ENCODE data around the gene NFIB. TPM values are rescaled to one million over a fixed set of nuclear protein-coding genes. Genes with fewer than 3 reads are reported as not detected.

NFIB gene
- total and polyA plus RNA-seq, 4 experiments from 2014 or later: not detected

GRCh38 chr9:14133394-14133793, 180.5 kb downstream of the NFIB start:
- Mint-ChIP-seq H3K9me3 (peaks cover 0 to 7% (median 0%) of the 10 kb centered on the region in 8 donors), H3K27me3 (no peaks in the 10 kb centered on the region), H3K27ac (no peak overlapping the region), H3K4me3 (no peak overlapping the region), H3K4me1 (no peaks in the 10 kb centered on the region), H3K36me3 (no peaks in the 10 kb centered on the region)
- ChIA-PET POLR2A (ENCODE audit: partially characterized antibody) (no interaction called here), CTCF (ENCODE audit: partially characterized antibody) (no interaction called here)
- no peaks in the 10 kb centered on the region for H3K4me1 ChIP-seq (ENCODE audit: insufficient read depth, low read length)
- no peak for DNase-seq
- H3K9me3 ChIP-seq (ENCODE audit: control insufficient read depth in 1 of 2, low read length in 2 of 2): no peaks in the 10 kb centered on the region
- intact Hi-C loops (cut with micrococcal nuclease): no loop called here
- H3K36me3 ChIP-seq (ENCODE audit: insufficient read depth, low read length): no peaks in the 10 kb centered on the region
- no peak overlapping the region for H3K27ac ChIP-seq (ENCODE audit: low read depth, low read length)
- H3K4me3 ChIP-seq (ENCODE audit: low read length in 2 of 2): no peak overlapping the region
- H3K27me3 ChIP-seq (ENCODE audit: insufficient read depth, low read length): no peaks in the 10 kb centered on the region

- Mint-ChIP-seq H3K27ac (no peak overlapping the region), H3K4me3 (no peak overlapping the region), H3K36me3 (no peaks in the 10 kb centered on the region), H3K4me1 (no peaks in the 10 kb centered on the region), H3K9me3 (peaks cover 0 to 4% (median 0%) of the 10 kb centered on the region in 8 donors), H3K27me3 (no peaks in the 10 kb centered on the region)
- intact Hi-C loops (cut with micrococcal nuclease): no loop called here
- no peak for DNase-seq
- no peak overlapping the region for H3K27ac ChIP-seq (ENCODE audit: low read depth, low read length)
- CTCF ChIA-PET (ENCODE audit: partially characterized antibody): no interaction called here
- no peaks in the 10 kb centered on the region for H3K27me3 ChIP-seq (ENCODE audit: insufficient read depth, low read length)
- POLR2A ChIA-PET (ENCODE audit: partially characterized antibody): no interaction called here
- H3K4me3 ChIP-seq (ENCODE audit: low read length in 2 of 2): no peak overlapping the region
- no peaks in the 10 kb centered on the region for H3K9me3 ChIP-seq (ENCODE audit: control insufficient read depth in 1 of 2, low read length in 2 of 2)
- no peaks in the 10 kb centered on the region for H3K4me1 ChIP-seq (ENCODE audit: insufficient read depth, low read length)
- no peaks in the 10 kb centered on the region for H3K36me3 ChIP-seq (ENCODE audit: insufficient read depth, low read length)
These were observed 181.2 kb downstream of the NFIB start for GRCh38 chr9:14132775-14133174.

- POLR2A ChIA-PET (ENCODE audit: partially characterized antibody): no interaction called here
These were observed 182.4 kb downstream of the NFIB start for GRCh38 chr9:14131356-14132088.

GRCh38 chr9:14127656-14128055, 186.3 kb downstream of the NFIB start:
- ChIA-PET POLR2A (ENCODE audit: partially characterized antibody) (interaction anchor here (0.6 kb wide), 1 partner anchor 233 kb away, joined by 3 read pairs; no protein-coding TSS in a partner anchor), CTCF (ENCODE audit: partially characterized antibody) (no interaction called here)
- no peaks in the 10 kb centered on the region for H3K27me3 Mint-ChIP-seq
- intact Hi-C loops (cut with micrococcal nuclease): no loop called here
- no peak overlapping the region for H3K4me3 ChIP-seq (ENCODE audit: low read length in 2 of 2)
- no peak for DNase-seq
- no peak overlapping the region for H3K27ac ChIP-seq (ENCODE audit: low read depth, low read length)
- H3K4me1 Mint-ChIP-seq: no peaks in the 10 kb centered on the region
- H3K27ac Mint-ChIP-seq: no peak overlapping the region
- no peaks in the 10 kb centered on the region for H3K27me3 ChIP-seq (ENCODE audit: insufficient read depth, low read length)
- H3K9me3 Mint-ChIP-seq: peaks cover 0 to 9% (median 0%) of the 10 kb centered on the region in 8 donors
- no peaks in the 10 kb centered on the region for H3K4me1 ChIP-seq (ENCODE audit: insufficient read depth, low read length)
- H3K4me3 Mint-ChIP-seq: no peak overlapping the region
- no peaks in the 10 kb centered on the region for H3K36me3 ChIP-seq (ENCODE audit: insufficient read depth, low read length)
- H3K9me3 ChIP-seq (ENCODE audit: control insufficient read depth in 1 of 2, low read length in 2 of 2): no peaks in the 10 kb centered on the region
- H3K36me3 Mint-ChIP-seq: no peaks in the 10 kb centered on the region

More at GRCh38 chr9:14131356-14132088, 182.4 kb downstream of the NFIB start:
- H3K36me3 Mint-ChIP-seq: no peaks in the 10 kb centered on the region
- Histone ChIP-seq H3K4me3 (ENCODE audit: low read length in 2 of 2) (no peak overlapping the region), H3K36me3 (ENCODE audit: insufficient read depth, low read length) (no peaks in the 10 kb centered on the region), H3K4me1 (ENCODE audit: insufficient read depth, low read length) (no peaks in the 10 kb centered on the region), H3K27ac (ENCODE audit: low read depth, low read length) (no peak overlapping the region), H3K27me3 (ENCODE audit: insufficient read depth, low read length) (no peaks in the 10 kb centered on the region), H3K9me3 (ENCODE audit: control insufficient read depth in 1 of 2, low read length in 2 of 2) (no peaks in the 10 kb centered on the region)
- H3K27me3 Mint-ChIP-seq: no peaks in the 10 kb centered on the region
- intact Hi-C loops (cut with micrococcal nuclease): no loop called here
- no peak overlapping the region for H3K27ac Mint-ChIP-seq
- H3K9me3 Mint-ChIP-seq: peaks cover 0 to 4% (median 0%) of the 10 kb centered on the region in 8 donors
- H3K4me1 Mint-ChIP-seq: no peaks in the 10 kb centered on the region
- CTCF ChIA-PET (ENCODE audit: partially characterized antibody): no interaction called here
- no peak overlapping the region for H3K4me3 Mint-ChIP-seq
- no peak for DNase-seq

GRCh38 chr9:14119694-14120514, 194.0 kb downstream of the NFIB start:
- no peak overlapping the region for H3K27ac ChIP-seq (ENCODE audit: low read depth, low read length)
- intact Hi-C loops (cut with micrococcal nuclease): no loop called here
- no peak overlapping the region for H3K27ac Mint-ChIP-seq
- H3K36me3 Mint-ChIP-seq: no peaks in the 10 kb centered on the region
- no peaks in the 10 kb centered on the region for H3K9me3 ChIP-seq (ENCODE audit: control insufficient read depth in 1 of 2, low read length in 2 of 2)
- ChIA-PET CTCF (ENCODE audit: partially characterized antibody) (no interaction called here), POLR2A (ENCODE audit: partially characterized antibody) (no interaction called here)
- peaks cover 0 to 4% (median 0%) of the 10 kb centered on the region in 8 donors for H3K9me3 Mint-ChIP-seq
- H3K4me1 ChIP-seq (ENCODE audit: insufficient read depth, low read length): no peaks in the 10 kb centered on the region
- no peak overlapping the region for H3K4me3 ChIP-seq (ENCODE audit: low read length in 2 of 2)
- H3K36me3 ChIP-seq (ENCODE audit: insufficient read depth, low read length): no peaks in the 10 kb centered on the region
- H3K27me3 Mint-ChIP-seq: no peaks in the 10 kb centered on the region
- no peaks in the 10 kb centered on the region for H3K4me1 Mint-ChIP-seq
- no peak for DNase-seq
- H3K4me3 Mint-ChIP-seq: no peak overlapping the region
- H3K27me3 ChIP-seq (ENCODE audit: insufficient read depth, low read length): no peaks in the 10 kb centered on the region

- CTCF ChIA-PET (ENCODE audit: partially characterized antibody): no interaction called here
- no peak overlapping the region for H3K27ac Mint-ChIP-seq
These were observed 201.7 kb downstream of the NFIB start for GRCh38 chr9:14112226-14112625.

GRCh38 chr9:14111696-14112095, 202.2 kb downstream of the NFIB start:
- DNase-seq: no peak
- H3K4me3 Mint-ChIP-seq: no peak overlapping the region
- no peaks in the 10 kb centered on the region for H3K36me3 Mint-ChIP-seq
- Histone ChIP-seq H3K9me3 (ENCODE audit: control insufficient read depth in 1 of 2, low read length in 2 of 2) (no peaks in the 10 kb centered on the region), H3K27me3 (ENCODE audit: insufficient read depth, low read length) (no peaks in the 10 kb centered on the region), H3K36me3 (ENCODE audit: insufficient read depth, low read length) (no peaks in the 10 kb centered on the region), H3K27ac (ENCODE audit: low read depth, low read length) (no peak overlapping the region), H3K4me1 (ENCODE audit: insufficient read depth, low read length) (no peaks in the 10 kb centered on the region), H3K4me3 (ENCODE audit: low read length in 2 of 2) (no peak overlapping the region)
- POLR2A ChIA-PET (ENCODE audit: partially characterized antibody): no interaction called here
- intact Hi-C loops (cut with micrococcal nuclease): no loop called here
- H3K27me3 Mint-ChIP-seq: no peaks in the 10 kb centered on the region
- H3K9me3 Mint-ChIP-seq: peaks cover 0 to 4% (median 0%) of the 10 kb centered on the region in 8 donors
- H3K27ac Mint-ChIP-seq: no peak overlapping the region
- CTCF ChIA-PET (ENCODE audit: partially characterized antibody): no interaction called here
- no peaks in the 10 kb centered on the region for H3K4me1 Mint-ChIP-seq

More at GRCh38 chr9:14112226-14112625, 201.7 kb downstream of the NFIB start:
- Histone ChIP-seq H3K9me3 (ENCODE audit: control insufficient read depth in 1 of 2, low read length in 2 of 2) (no peaks in the 10 kb centered on the region), H3K4me3 (ENCODE audit: low read length in 2 of 2) (no peak overlapping the region), H3K36me3 (ENCODE audit: insufficient read depth, low read length) (no peaks in the 10 kb centered on the region), H3K27ac (ENCODE audit: low read depth, low read length) (no peak overlapping the region), H3K27me3 (ENCODE audit: insufficient read depth, low read length) (no peaks in the 10 kb centered on the region), H3K4me1 (ENCODE audit: insufficient read depth, low read length) (no peaks in the 10 kb centered on the region)
- Mint-ChIP-seq H3K4me3 (no peak overlapping the region), H3K9me3 (peaks cover 0 to 6% (median 0%) of the 10 kb centered on the region in 8 donors), H3K36me3 (no peaks in the 10 kb centered on the region), H3K4me1 (no peaks in the 10 kb centered on the region), H3K27me3 (no peaks in the 10 kb centered on the region)
- intact Hi-C loops (cut with micrococcal nuclease): no loop called here
- DNase-seq: no peak
- POLR2A ChIA-PET (ENCODE audit: partially characterized antibody): no interaction called here

Measured in CD4-positive, alpha-beta memory T cell (primary cell).